ENCODE measurements around the gene ASIC1. TPM values are rescaled to one million over a fixed set of nuclear protein-coding genes. Genes with fewer than 3 reads are reported as not detected.

ASIC1 gene
- total and polyA plus RNA-seq, 12 donors: 0.47 to 1.3 (median 0.79) TPM; not detected in 1

GRCh38 chr12:50043854-50044253, 13.5 kb upstream of the ASIC1 start:
- WGBS, 4 donors: 74 to 80% (median 78%) methylated on average over 6 of the region's 6 CpGs
- Histone ChIP-seq H3K27ac (no peak overlapping the region), H3K4me1 (replicated peaks in 1 of 2) (no peaks in the 10 kb centered on the region), H3K36me3 (replicated peaks in 1 of 2) (no peaks in the 10 kb centered on the region), H3K4me3 (no peak overlapping the region), H3K9me3 (replicated peaks in 1 of 3) (no peaks in the 10 kb centered on the region), H3K27me3 (no peaks in the 10 kb centered on the region)
- no peak for DNase-seq
- intact Hi-C loops (cut with DNase I): no loop called here
- TF ChIP-seq, protein P1, sequence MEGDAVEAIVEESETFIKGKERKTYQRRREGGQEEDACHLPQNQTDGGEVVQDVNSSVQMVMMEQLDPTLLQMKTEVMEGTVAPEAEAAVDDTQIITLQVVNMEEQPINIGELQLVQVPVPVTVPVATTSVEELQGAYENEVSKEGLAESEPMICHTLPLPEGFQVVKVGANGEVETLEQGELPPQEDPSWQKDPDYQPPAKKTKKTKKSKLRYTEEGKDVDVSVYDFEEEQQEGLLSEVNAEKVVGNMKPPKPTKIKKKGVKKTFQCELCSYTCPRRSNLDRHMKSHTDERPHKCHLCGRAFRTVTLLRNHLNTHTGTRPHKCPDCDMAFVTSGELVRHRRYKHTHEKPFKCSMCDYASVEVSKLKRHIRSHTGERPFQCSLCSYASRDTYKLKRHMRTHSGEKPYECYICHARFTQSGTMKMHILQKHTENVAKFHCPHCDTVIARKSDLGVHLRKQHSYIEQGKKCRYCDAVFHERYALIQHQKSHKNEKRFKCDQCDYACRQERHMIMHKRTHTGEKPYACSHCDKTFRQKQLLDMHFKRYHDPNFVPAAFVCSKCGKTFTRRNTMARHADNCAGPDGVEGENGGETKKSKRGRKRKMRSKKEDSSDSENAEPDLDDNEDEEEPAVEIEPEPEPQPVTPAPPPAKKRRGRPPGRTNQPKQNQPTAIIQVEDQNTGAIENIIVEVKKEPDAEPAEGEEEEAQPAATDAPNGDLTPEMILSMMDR (IDR thresholded peaks at IDR 0.05): no peak
- TF ChIP-seq POLR2A (IDR thresholded peaks at IDR 0.05): no peak

GRCh38 chr12:50047693-50048250, 9.6 kb upstream of the ASIC1 start:
- no peaks in the 10 kb centered on the region for H3K36me3 ChIP-seq (replicated peaks in 1 of 2)

GRCh38 chr12:50049254-50050118, 7.9 kb upstream of the ASIC1 start:
- Histone ChIP-seq H3K4me3 (no peak overlapping the region), H3K9me3 (replicated peaks in 1 of 3) (no peaks in the 10 kb centered on the region), H3K4me1 (replicated peaks in 1 of 2) (no peaks in the 10 kb centered on the region), H3K27me3 (no peaks in the 10 kb centered on the region), H3K36me3 (replicated peaks in 1 of 2) (no peaks in the 10 kb centered on the region), H3K27ac (no peak overlapping the region)
- WGBS, 4 donors: 83 to 91% (median 84%) methylated on average over 3 of the region's 3 CpGs
- no peak for TF ChIP-seq POLR2A (IDR thresholded peaks at IDR 0.05)
- TF ChIP-seq, protein P1 (IDR thresholded peaks at IDR 0.05): no peak
- intact Hi-C loops (cut with DNase I): loop anchor here in 1 of 2 donors (10.0 kb wide), 1 partner anchor 185 kb away; no protein-coding TSS in a partner anchor
- DNase-seq: no peak

More at GRCh38 chr12:50047693-50048250, 9.6 kb upstream of the ASIC1 start:
- H3K4me1 ChIP-seq (replicated peaks in 1 of 2): no peaks in the 10 kb centered on the region
- H3K4me3 ChIP-seq: no peak overlapping the region
- intact Hi-C loops (cut with DNase I): no loop called here
- H3K27me3 ChIP-seq: no peaks in the 10 kb centered on the region
- TF ChIP-seq, protein P1 (IDR thresholded peaks at IDR 0.05): no peak
- TF ChIP-seq POLR2A (IDR thresholded peaks at IDR 0.05): no peak
- WGBS, 4 donors: 80 to 90% (median 85%) methylated on average over 7 of the region's 7 CpGs
- no peak overlapping the region for H3K27ac ChIP-seq
- no peaks in the 10 kb centered on the region for H3K9me3 ChIP-seq (replicated peaks in 1 of 3)
- no peak for DNase-seq

GRCh38 chr12:50050119-50050385, 7.3 kb upstream of the ASIC1 start:
- intact Hi-C loops (cut with DNase I): loop anchor here in 1 of 2 donors (10.0 kb wide), 1 partner anchor 185 kb away; no protein-coding TSS in a partner anchor

More at GRCh38 chr12:50050119-50050385, 7.3 kb upstream of the ASIC1 start:
- Histone ChIP-seq H3K27me3 (no peaks in the 10 kb centered on the region), H3K27ac (no peak overlapping the region), H3K4me1 (replicated peaks in 1 of 2) (no peaks in the 10 kb centered on the region), H3K36me3 (replicated peaks in 1 of 2) (no peaks in the 10 kb centered on the region), H3K4me3 (no peak overlapping the region), H3K9me3 (replicated peaks in 1 of 3) (no peaks in the 10 kb centered on the region)
- DNase-seq: no peak
- WGBS, 4 donors: 77 to 87% (median 81%) methylated on average over 3 of the region's 3 CpGs
- no peak for TF ChIP-seq POLR2A (IDR thresholded peaks at IDR 0.05)

Data from adrenal gland (tissue), 12 donors.